HEK293 (cell line): Measurements from ENCODE around the gene LRRC47.
"Not testable (repeated sequence)": the region's sequence is repeated elsewhere in the genome, so short reads cannot be mapped to it uniquely, and the experiment has no call there.

Experiments
- CTCF ChIA-PET: fragments of 350-600 bp; formaldehyde crosslinking; extraction: SDS; loops from one replicate; lab custom pipeline; 2021; ENCODE audit warnings: antibody characterized with exemption; lab: Yijun Ruan, JAX
- POLR2A ChIA-PET: fragments of 300-600 bp; formaldehyde crosslinking; extraction: SDS; loops from one replicate; lab custom pipeline; 2020; ENCODE audit warnings: antibody characterized with exemption, inconsistent platforms; lab: Yijun Ruan, JAX
- H3K27ac ChIP-seq: fragments of 200-500 bp; sonication (Bioruptor generic); 2 replicates; pipeline ENCODE4 v1.5.1; 2014; ENCODE audit warnings: low read depth, low read length, control low read depth, inconsistent platforms; ENCODE audit errors: extremely low read depth
- H3K36me3 ChIP-seq, 2 experiments: fragments of 200-500 bp in 1 of 2; sonication (Bioruptor generic) in 1 of 2; 1 replicate in 1 of 2; 2 replicates in 1 of 2; pipeline ENCODE4 v1.5.1; 2014 to 2017; ENCODE audit warnings: inconsistent platforms in 2 of 2, low read length in 2 of 2; ENCODE audit not compliant: control insufficient read depth in 2 of 2, insufficient read depth in 1 of 2
- H3K4me1 ChIP-seq: fragments of 200-500 bp; sonication (Bioruptor generic); 2 replicates; pipeline ENCODE4 v1.5.1; 2014; ENCODE audit warnings: mild to moderate bottlenecking, low read length, inconsistent platforms; ENCODE audit not compliant: control insufficient read depth, insufficient read depth
- H3K4me3 ChIP-seq: 2 replicates; pipeline ENCODE4 v1.5.1; 2011; ENCODE audit warnings: low read depth, mild to moderate bottlenecking, control low read depth, low read length, moderate library complexity
- H3K9me3 ChIP-seq: fragments of 200-500 bp; sonication (Bioruptor generic); 2 replicates; pipeline ENCODE4 v1.5.1; 2014; ENCODE audit warnings: low read depth, low read length, inconsistent platforms; ENCODE audit not compliant: control insufficient read depth, insufficient read depth
- EGR2 ChIP-seq: fragments of 450-650 bp; formaldehyde crosslinking; IDR thresholded peaks from 2 replicates; pipeline ENCODE4 v1.5.1; 2016; ENCODE audit warnings: low read depth, missing biosample characterization, missing genetic modification characterization
- IKZF3 ChIP-seq: fragments of 450-650 bp; IDR thresholded peaks from 2 replicates; pipeline ENCODE4 v1.5.0; 2018; ENCODE audit warnings: missing biosample characterization, mild to moderate bottlenecking, missing genetic modification characterization, moderate library complexity
- PRDM2 ChIP-seq: fragments of 450-650 bp; formaldehyde crosslinking; IDR thresholded peaks from 2 replicates; pipeline ENCODE4 v1.5.1; 2016; ENCODE audit warnings: missing biosample characterization, missing genetic modification characterization, borderline replicate concordance
- REST ChIP-seq: fragments of 450-650 bp; formaldehyde crosslinking; IDR thresholded peaks from 2 replicates; pipeline ENCODE4 v1.5.1; 2016; ENCODE audit warnings: missing biosample characterization, missing genetic modification characterization
- ZBTB48 ChIP-seq: fragments of 450-650 bp; formaldehyde crosslinking; IDR thresholded peaks from 2 replicates; pipeline ENCODE4 v1.5.1; 2016; ENCODE audit warnings: missing biosample characterization, missing genetic modification characterization
- ZNF311 ChIP-seq: fragments of 450-650 bp; formaldehyde crosslinking; IDR thresholded peaks from 2 replicates; pipeline ENCODE4 v1.5.1; 2017; ENCODE audit warnings: missing biosample characterization, missing genetic modification characterization, borderline replicate concordance
- ZNF473 ChIP-seq: fragments of 450-650 bp; formaldehyde crosslinking; IDR thresholded peaks from 2 replicates; pipeline ENCODE4 v1.5.1; 2017; ENCODE audit warnings: missing biosample characterization, missing genetic modification characterization
- ZNF544 ChIP-seq: fragments of 450-650 bp; formaldehyde crosslinking; IDR thresholded peaks from 2 replicates; pipeline ENCODE4 v1.5.0; 2017; ENCODE audit warnings: missing biosample characterization, missing genetic modification characterization

The LRRC47 gene

GRCh38 chr1:3804627-3804944 is 8.3 kb upstream of the LRRC47 start:
- H3K4me1 ChIP-seq, H3K36me3 ChIP-seq, H3K9me3 ChIP-seq, POLR2A ChIA-PET, H3K27ac ChIP-seq, H3K4me3 ChIP-seq: not testable (repeated sequence)
- CTCF ChIA-PET: interaction anchor here (0.6 to 0.9 kb wide), 2 partner anchors 35 to 240 kb away, joined by 3 read pairs; no protein-coding TSS in a partner anchor

- H3K27ac ChIP-seq: no peak overlapping the region
- H3K4me1 ChIP-seq: no peaks in the 10 kb centered on the region
- TF ChIP-seq ZNF311 (tag by site-specific recombination) (no peak), ZNF544 (tag by site-specific recombination) (no peak), IKZF3 (tag by site-specific recombination) (no peak)
- no peaks in the 10 kb centered on the region for H3K9me3 ChIP-seq
- POLR2A ChIA-PET: no interaction called here
- no peak overlapping the region for H3K4me3 ChIP-seq
- CTCF ChIA-PET: interaction anchor here (0.6 to 0.9 kb wide), 3 partner anchors 28 to 239 kb away, joined by 3 read pairs; no protein-coding TSS in a partner anchor
- H3K36me3 ChIP-seq: no peaks in the 10 kb centered on the region
Measured at GRCh38 chr1:3803905-3804626, 7.8 kb upstream of the LRRC47 start.

- TF ChIP-seq EGR2 (tag by site-specific recombination): peak; percentile 19; the same call in 1 of the 2 replicates
- H3K4me3 ChIP-seq, H3K36me3 ChIP-seq, H3K27ac ChIP-seq, POLR2A ChIA-PET, H3K4me1 ChIP-seq, H3K9me3 ChIP-seq: not testable (repeated sequence)
- CTCF ChIA-PET: interaction anchor here (2.0 kb wide), 2 partner anchors 15 to 25 kb away, joined by 10 to 11 read pairs; no protein-coding TSS in a partner anchor
Measured at GRCh38 chr1:3800795-3801194, 4.5 kb upstream of the LRRC47 start.

- Histone ChIP-seq H3K27ac (no peak overlapping the region), H3K36me3 (no peaks in the 10 kb centered on the region), H3K4me3 (no peak overlapping the region), H3K9me3 (no peaks in the 10 kb centered on the region)
- CTCF ChIA-PET: interaction anchor here (0.6 to 1.1 kb wide), 3 partner anchors 24 to 327 kb away, joined by 3 to 4 read pairs (median 3); no protein-coding TSS in a partner anchor
- POLR2A ChIA-PET: interaction anchor here (1.4 kb wide), 1 partner anchor 28 kb away, joined by 3 read pairs; no protein-coding TSS in a partner anchor
- TF ChIP-seq EGR2 (tag by site-specific recombination): peak; percentile 56; the same call in 1 of the 2 replicates
- TF ChIP-seq PRDM2 (tag by site-specific recombination): no peak
- TF ChIP-seq REST (tag by site-specific recombination): no peak
- no peak for TF ChIP-seq ZNF473 (tag by site-specific recombination)
- TF ChIP-seq ZNF544 (tag by site-specific recombination): no peak
- no peak for TF ChIP-seq ZBTB48 (tag by site-specific recombination)
- TF ChIP-seq, all 188 proteins: peak for 1
- H3K4me1 ChIP-seq: peaks cover under 1% of the 10 kb centered on the region; the same call in 1 of the 2 replicates
Measured at GRCh38 chr1:3799976-3800685, 3.8 kb upstream of the LRRC47 start.
